ENCODE results near the gene SVIL.

- TF ChIP-seq CTCF (conservative IDR thresholded peaks at IDR 0.05; ENCODE audit: low read length) = peak; percentile 10; the same call in 1 of the 2 replicates
- TF ChIP-seq EZH2phosphoT487 (IDR thresholded peaks at IDR 0.05; ENCODE audit: borderline replicate concordance, low read depth, low read length) = no peak
These were observed 98.9 kb downstream of the SVIL start for GRCh38 chr10:29535778-29536453.
